H9 (cell line): ENCODE measurements around the gene SLC2A2. TPM values are rescaled to one million over a fixed set of nuclear protein-coding genes. Genes with fewer than 3 reads are reported as not detected.

Experiments used
- DNase-seq: peaks from one replicate; pipeline ENCODE4 v3.0.0-alpha.2; 2017
- H2AFZ ChIP-seq: one replicate; pipeline ENCODE4 v1.6.1; 2013; ENCODE audit warnings: mild to moderate bottlenecking, low read length, control low read depth, moderate library complexity
- H2AK5ac ChIP-seq: 2 replicates; pipeline ENCODE4 v1.6.1; 2013; ENCODE audit warnings: low read length, control low read depth, mixed read lengths; ENCODE audit not compliant: insufficient read length
- H2BK120ac ChIP-seq: one replicate; pipeline ENCODE4 v1.6.1; 2013; ENCODE audit warnings: low read depth, mild to moderate bottlenecking, low read length, control low read depth, inconsistent platforms; ENCODE audit not compliant: poor library complexity, severe bottlenecking
- H2BK12ac ChIP-seq: 2 replicates; pipeline ENCODE4 v1.6.1; 2013; ENCODE audit warnings: low read length, control low read depth, mixed read lengths, low read depth; ENCODE audit not compliant: insufficient read length
- H2BK15ac ChIP-seq: 2 replicates; pipeline ENCODE4 v1.6.1; 2013; ENCODE audit warnings: low read depth, low read length, control low read depth
- H2BK20ac ChIP-seq: one replicate; pipeline ENCODE4 v1.6.1; 2013; ENCODE audit warnings: low read depth, mild to moderate bottlenecking, low read length, control low read depth, inconsistent platforms; ENCODE audit not compliant: poor library complexity, severe bottlenecking
- H2BK5ac ChIP-seq: 2 replicates; pipeline ENCODE4 v1.6.1; 2013; ENCODE audit warnings: low read length, control low read depth, mixed read lengths; ENCODE audit not compliant: insufficient read length
- H3K14ac ChIP-seq: 2 replicates; pipeline ENCODE4 v1.6.1; 2013; ENCODE audit warnings: low read length, control low read depth; ENCODE audit not compliant: insufficient read depth
- H3K18ac ChIP-seq: 2 replicates; pipeline ENCODE4 v1.6.1; 2013; ENCODE audit warnings: low read depth, mild to moderate bottlenecking, mixed read lengths, low read length, control low read depth; ENCODE audit not compliant: insufficient read length
- H3K23ac ChIP-seq: 2 replicates; pipeline ENCODE4 v1.6.1; 2013; ENCODE audit warnings: low read length, control low read depth, mixed read lengths, low read depth; ENCODE audit not compliant: insufficient read length
- H3K23me2 ChIP-seq: 2 replicates; pipeline ENCODE4 v1.6.1; 2013; ENCODE audit warnings: low read depth, mild to moderate bottlenecking, mixed read lengths, low read length, control low read depth; ENCODE audit not compliant: insufficient read length, poor library complexity, severe bottlenecking
- H3K27ac ChIP-seq: 2 replicates; pipeline ENCODE4 v1.5.1; 2013; ENCODE audit warnings: low read length, control low read depth, mixed read lengths, low read depth; ENCODE audit not compliant: insufficient read length
- H3K27me3 ChIP-seq: 2 replicates; pipeline ENCODE4 v1.6.1; 2013; ENCODE audit warnings: low read length, control low read depth, inconsistent platforms; ENCODE audit not compliant: insufficient read depth
- H3K4ac ChIP-seq: 2 replicates; pipeline ENCODE4 v1.6.1; 2013; ENCODE audit warnings: low read depth, mild to moderate bottlenecking, control low read depth, inconsistent platforms, low read length, moderate library complexity
- H3K4me1 ChIP-seq: 2 replicates; pipeline ENCODE4 v1.6.1; 2013; ENCODE audit warnings: low read length, control low read depth, inconsistent platforms; ENCODE audit not compliant: insufficient read depth
- H3K4me2 ChIP-seq: 2 replicates; pipeline ENCODE4 v1.6.1; 2013; ENCODE audit warnings: low read length, control low read depth, mixed read lengths; ENCODE audit not compliant: insufficient read length, insufficient read depth
- H3K56ac ChIP-seq: 2 replicates; pipeline ENCODE4 v1.6.1; 2013; ENCODE audit warnings: low read depth, mild to moderate bottlenecking, mixed read lengths, low read length, control low read depth; ENCODE audit not compliant: insufficient read length
- H3K79me1 ChIP-seq: 2 replicates; pipeline ENCODE4 v1.6.1; 2013; ENCODE audit warnings: low read depth, mild to moderate bottlenecking, moderate library complexity, low read length, control low read depth, inconsistent platforms; ENCODE audit not compliant: insufficient read depth, poor library complexity, severe bottlenecking
- H3K79me2 ChIP-seq: 2 replicates; pipeline ENCODE4 v1.6.1; 2013; ENCODE audit warnings: low read length, control low read depth, inconsistent platforms; ENCODE audit not compliant: insufficient read depth
- H3K9ac ChIP-seq: 2 replicates; pipeline ENCODE4 v1.6.1; 2013; ENCODE audit warnings: low read length, control low read depth, mixed read lengths; ENCODE audit not compliant: insufficient read length; ENCODE audit errors: extremely low read depth
- H3K9me3 ChIP-seq: one replicate; pipeline ENCODE4 v1.6.1; 2013; ENCODE audit warnings: low read depth, low read length, inconsistent platforms; ENCODE audit not compliant: control insufficient read depth
- H3T11ph ChIP-seq: one replicate; pipeline ENCODE4 v1.6.1; 2013; ENCODE audit warnings: mild to moderate bottlenecking, low read length, control low read depth, inconsistent platforms
- H4K20me1 ChIP-seq: one replicate; pipeline ENCODE4 v1.6.1; 2013; ENCODE audit not compliant: control insufficient read depth, insufficient read length, insufficient read depth
- H4K5ac ChIP-seq: 2 replicates; pipeline ENCODE4 v1.6.1; 2013; ENCODE audit warnings: low read depth, mild to moderate bottlenecking, mixed read lengths, low read length, control low read depth; ENCODE audit not compliant: insufficient read length
- H4K8ac ChIP-seq: replicated peaks from 2 replicates; pipeline ENCODE4 v1.6.1; 2013; ENCODE audit warnings: low read length, control low read depth, mixed read lengths, low read depth; ENCODE audit not compliant: insufficient read length
- H4K91ac ChIP-seq: 2 replicates; pipeline ENCODE4 v1.6.1; 2013; ENCODE audit warnings: low read depth, mild to moderate bottlenecking, moderate library complexity, mixed read lengths, low read length, control low read depth; ENCODE audit not compliant: insufficient read length
- H3K27ac Mint-ChIP-seq, 3 experiments: 2 replicates in 2 of 3; 3 replicates in 1 of 3; pipeline ENCODE4 v1.8.0; 2020 to 2021; ENCODE audit warnings: mixed read lengths in 3 of 3, mild to moderate bottlenecking in 1 of 3, moderate library complexity in 1 of 3
- H3K27me3 Mint-ChIP-seq: 2 replicates; pipeline ENCODE4 v1.8.0; 2021; ENCODE audit warnings: low read depth, mild to moderate bottlenecking, moderate library complexity, mixed read lengths
- H3K36me3 Mint-ChIP-seq, 3 experiments: 2 replicates in 2 of 3; 3 replicates in 1 of 3; pipeline ENCODE4 v1.8.0; 2020 to 2021; ENCODE audit warnings: low read depth in 3 of 3, mixed read lengths in 3 of 3; ENCODE audit not compliant: insufficient read depth in 1 of 3
- H3K4me1 Mint-ChIP-seq, 2 experiments: 2 replicates each; pipeline ENCODE4 v1.8.0; 2020; ENCODE audit warnings: mixed read lengths in 2 of 2
- H3K4me3 Mint-ChIP-seq, 2 experiments: 2 replicates in 1 of 2; 3 replicates in 1 of 2; pipeline ENCODE4 v1.8.0; 2020 to 2021; ENCODE audit warnings: mild to moderate bottlenecking in 2 of 2, mixed read lengths in 2 of 2, moderate library complexity in 1 of 2
- H3K9me3 Mint-ChIP-seq, 2 experiments: 2 replicates in 1 of 2; 3 replicates in 1 of 2; pipeline ENCODE4 v1.8.0; 2020; ENCODE audit warnings: mild to moderate bottlenecking in 2 of 2, mixed read lengths in 2 of 2, moderate library complexity in 1 of 2
- CTCF ChIP-seq: fragments of 200-600 bp; sonication (generic); conservative IDR thresholded peaks from 3 replicates; pipeline ENCODE4 v1.8.0; 2021; ENCODE audit warnings: antibody characterized with exemption, mild to moderate bottlenecking
- WGBS: extraction: QIAGEN DNeasy Blood & Tissue Kit; methylation state at CpG from one replicate; pipeline ENCODE4 v1.1.7; 2013; ENCODE audit warnings: missing lambda C conversion rate, low lambda C conversion rate, mixed read lengths; ENCODE audit not compliant: insufficient read length; ENCODE audit errors: extremely low coverage; 5-methylcytosine and 5-hydroxymethylcytosine counted together
- total RNA-seq: library from RNA; stranded (reverse); gene quantifications from 2 replicates; pipeline ENCODE4 v1.2.1, GENCODE V29; 2021

The SLC2A2 gene
- total RNA-seq, 1 experiment from 2014 or later = not detected

GRCh38 chr3:170989100-170989648 lies 37.3 kb downstream of the SLC2A2 start:
- Histone ChIP-seq H3K9ac (no peak overlapping the region), H3K4me2 (no peak overlapping the region), H3T11ph (no peak overlapping the region), H3K9me3 (no peaks in the 10 kb centered on the region), H4K8ac (no peak overlapping the region), H3K79me1 (no peaks in the 10 kb centered on the region), H2BK5ac (no peak overlapping the region), H2BK15ac (no peak overlapping the region), H3K18ac (no peak overlapping the region), H3K4ac (no peak overlapping the region), H2AFZ (no peak overlapping the region), H3K27me3 (no peaks in the 10 kb centered on the region), H3K27ac (no peak overlapping the region), H2AK5ac (no peak overlapping the region), H2BK12ac (no peak overlapping the region), H3K79me2 (no peaks in the 10 kb centered on the region), H3K23me2 (no peaks in the 10 kb centered on the region), H3K4me1 (no peaks in the 10 kb centered on the region), H2BK20ac (no peak overlapping the region), H4K5ac (no peak overlapping the region), H3K23ac (no peak overlapping the region), H4K91ac (no peak overlapping the region), H3K14ac (no peak overlapping the region; the same call in 1 of the 2 replicates), H2BK120ac (no peak overlapping the region), H4K20me1 (no peaks in the 10 kb centered on the region), H3K56ac (no peak overlapping the region)
- no peaks in the 10 kb centered on the region for H3K27me3 Mint-ChIP-seq
- H3K4me3 Mint-ChIP-seq = no peak overlapping the region
- DNase-seq = no peak
- no peak overlapping the region for H3K27ac Mint-ChIP-seq
- H3K36me3 Mint-ChIP-seq = no peaks in the 10 kb centered on the region
- no CpG with 5 or more reads among the region's 5 CpGs for WGBS
- TF ChIP-seq CTCF = no peak
- H3K9me3 Mint-ChIP-seq = peaks cover 0 to 2% of the 10 kb centered on the region in 2 experiments; a peak in 3 of 5 replicates
- no peaks in the 10 kb centered on the region for H3K4me1 Mint-ChIP-seq
